ENCODE measurements around the gene NRIP3. TPM values are rescaled to one million over a fixed set of nuclear protein-coding genes. Genes with fewer than 3 reads are reported as not detected.

Gene NRIP3
- total RNA-seq, 1 experiment from 2014 or later = not detected

DNA sequence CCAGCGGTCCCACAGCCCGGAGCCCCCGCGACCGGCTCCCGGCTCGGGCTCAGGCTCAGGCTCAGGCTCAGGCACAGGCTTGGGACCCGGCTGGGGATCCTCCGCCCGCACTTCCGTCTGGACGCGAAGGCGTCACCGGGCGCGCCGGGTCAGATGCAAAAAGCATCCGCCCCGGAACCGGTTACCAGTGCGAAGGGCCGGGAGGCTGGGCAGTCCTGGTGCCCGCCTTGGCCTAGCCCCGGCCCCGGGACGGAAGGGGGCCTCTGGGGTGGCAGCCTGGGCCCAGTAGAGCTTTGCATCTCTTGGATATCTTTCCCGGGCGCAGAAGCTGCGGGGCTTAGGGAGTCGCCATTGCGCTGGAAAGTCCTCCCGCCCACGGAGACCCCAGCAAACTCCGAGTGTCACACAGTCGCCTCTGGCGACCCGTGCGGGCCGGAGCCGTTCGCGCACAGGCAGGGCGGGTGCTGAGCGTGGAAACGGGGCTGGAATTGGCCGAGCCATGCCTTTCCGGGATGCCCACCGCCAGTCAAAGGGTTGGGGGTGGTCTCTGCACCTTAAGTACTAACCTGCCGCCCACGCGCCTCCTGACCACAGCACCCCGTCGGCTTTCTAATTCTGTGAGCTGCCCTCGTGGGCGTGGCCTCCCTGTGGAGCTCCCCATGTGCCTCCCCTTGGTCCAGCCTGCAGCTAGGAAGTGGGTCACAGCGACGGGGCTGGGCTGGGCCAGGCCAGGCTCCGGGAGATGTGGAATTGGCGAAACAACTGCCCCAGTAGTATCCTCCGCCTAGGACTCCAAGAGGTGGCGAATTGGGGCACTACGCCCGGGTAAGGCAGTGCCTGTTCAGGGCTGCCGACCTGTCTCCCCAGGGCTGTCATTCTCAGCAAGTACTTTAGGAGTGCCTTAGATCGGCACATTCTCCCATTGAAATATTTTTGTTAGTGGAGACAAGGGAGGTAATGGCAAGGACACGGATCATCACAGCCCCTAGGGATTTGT, 39.2 kb downstream of the NRIP3 start, which contains the start of gene TMEM9B:
TMEM9B (minus strand) TSS at position 119 of the 997 bp plus-strand sequence. CDS start 129 bp downstream, outside the sequence.
- H3K9ac ChIP-seq (ENCODE audit: low read length) = peak within 1 kb of the TSS; percentile 98
- H3K4me1 ChIP-seq (ENCODE audit: insufficient read depth, low read length) = peaks cover 25% of the 10 kb centered on the region
- no peaks in the 10 kb centered on the region for H3F3A ChIP-seq (ENCODE audit: low read length, unreplicated experiment)
- peak within 1 kb of the TSS; percentile 96 for H2AFZ ChIP-seq (ENCODE audit: low read length)
- ChIA-PET POLR2A (ENCODE audit: unreplicated experiment) (interaction anchor here (0.6 to 1.0 kb wide), 3 partner anchors 38 to 1630 kb away, joined by 3 to 21 read pairs (median 4); no protein-coding TSS in a partner anchor), CTCF (interaction anchor here (0.6 to 1.4 kb wide), 2 partner anchors 542 to 737 kb away, joined by 3 to 4 read pairs; no protein-coding TSS in a partner anchor)
- peak within 1 kb of the TSS; percentile 89 for H3K4me2 ChIP-seq (ENCODE audit: low read length)
- peaks cover 40% of the 10 kb centered on the region for H3K79me2 ChIP-seq (ENCODE audit: low read length)
- BruUV-seq (replicated peaks) = TSS peak; percentile 82
- TF ChIP-seq, protein P1, sequence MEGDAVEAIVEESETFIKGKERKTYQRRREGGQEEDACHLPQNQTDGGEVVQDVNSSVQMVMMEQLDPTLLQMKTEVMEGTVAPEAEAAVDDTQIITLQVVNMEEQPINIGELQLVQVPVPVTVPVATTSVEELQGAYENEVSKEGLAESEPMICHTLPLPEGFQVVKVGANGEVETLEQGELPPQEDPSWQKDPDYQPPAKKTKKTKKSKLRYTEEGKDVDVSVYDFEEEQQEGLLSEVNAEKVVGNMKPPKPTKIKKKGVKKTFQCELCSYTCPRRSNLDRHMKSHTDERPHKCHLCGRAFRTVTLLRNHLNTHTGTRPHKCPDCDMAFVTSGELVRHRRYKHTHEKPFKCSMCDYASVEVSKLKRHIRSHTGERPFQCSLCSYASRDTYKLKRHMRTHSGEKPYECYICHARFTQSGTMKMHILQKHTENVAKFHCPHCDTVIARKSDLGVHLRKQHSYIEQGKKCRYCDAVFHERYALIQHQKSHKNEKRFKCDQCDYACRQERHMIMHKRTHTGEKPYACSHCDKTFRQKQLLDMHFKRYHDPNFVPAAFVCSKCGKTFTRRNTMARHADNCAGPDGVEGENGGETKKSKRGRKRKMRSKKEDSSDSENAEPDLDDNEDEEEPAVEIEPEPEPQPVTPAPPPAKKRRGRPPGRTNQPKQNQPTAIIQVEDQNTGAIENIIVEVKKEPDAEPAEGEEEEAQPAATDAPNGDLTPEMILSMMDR (conservative IDR thresholded peaks at IDR 0.05; ENCODE audit: low read depth, low read length) = no peak
- no peak for TF ChIP-seq EZH2 (IDR thresholded peaks at IDR 0.05; ENCODE audit: low read length, unreplicated experiment)
- TF ChIP-seq EZH2phosphoT487 (IDR thresholded peaks at IDR 0.05; ENCODE audit: borderline replicate concordance, low read length) = no peak
- H3K27me3 ChIP-seq (ENCODE audit: low read length) = no peaks in the 10 kb centered on the region
- intact Hi-C loops (cut with micrococcal nuclease) = loop anchor here (2.0 to 5.0 kb wide), 2 partner anchors 173 to 276 kb away; no protein-coding TSS in a partner anchor
- peak; percentile 87 for ATAC-seq
- peak within 1 kb of the TSS; percentile 89 for H3K27ac ChIP-seq (ENCODE audit: low read length)
- DNase-seq = peak; percentile 90
- H3K9me3 ChIP-seq (ENCODE audit: low read length) = no peaks in the 10 kb centered on the region
- no peaks in the 10 kb centered on the region for H3K36me3 ChIP-seq (ENCODE audit: low read depth, low read length)
- no peaks in the 10 kb centered on the region for H3K9me2 ChIP-seq (replicated peaks; ENCODE audit: low read length)
- no peaks in the 10 kb centered on the region for H4K20me1 ChIP-seq (ENCODE audit: low read length)
- peak within 1 kb of the TSS; percentile 93 for H3K4me3 ChIP-seq (ENCODE audit: low read length)

DNA sequence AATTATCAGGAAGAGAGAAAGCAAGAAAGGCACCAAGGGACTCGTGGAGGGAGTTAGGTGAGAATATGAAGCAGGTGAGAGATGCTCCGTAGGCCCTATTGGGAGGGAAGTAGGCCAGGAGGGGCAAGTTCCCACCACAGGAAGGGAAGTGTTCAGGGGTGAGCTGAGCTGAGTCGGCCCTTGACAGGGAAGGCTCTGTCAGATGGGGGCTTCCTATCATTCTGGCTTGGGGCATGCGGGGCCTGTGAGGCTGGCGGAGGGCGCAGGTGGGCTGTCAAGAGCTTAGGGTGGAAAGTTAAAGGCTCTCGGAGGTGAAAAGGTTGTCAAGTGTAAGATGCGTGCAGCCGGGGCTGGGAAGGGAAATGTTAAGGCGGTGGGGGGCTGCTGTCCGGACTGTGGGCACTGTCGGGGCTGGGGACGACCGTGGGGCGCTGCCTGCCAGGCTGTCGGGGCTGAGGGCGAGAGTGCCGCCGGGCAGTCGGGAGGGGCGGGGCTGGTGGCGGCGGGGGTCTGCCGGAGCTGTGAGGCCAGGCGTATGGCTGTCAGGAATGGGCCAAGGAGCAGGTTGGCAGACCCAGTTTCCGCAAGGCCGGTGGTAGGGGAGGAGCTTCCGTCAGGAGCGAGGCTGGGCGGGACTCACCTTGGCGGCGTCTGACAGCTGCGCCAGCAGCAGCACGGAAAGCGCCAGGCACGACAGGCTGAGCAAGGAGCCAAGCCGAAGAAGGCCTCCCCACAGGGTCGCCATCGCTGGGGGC, 40.1 kb downstream of the NRIP3 start:
- Histone ChIP-seq H3K4me2 (ENCODE audit: low read length) (peak overlapping the region; percentile 89), H3K9ac (ENCODE audit: low read length) (peak overlapping the region; percentile 98), H3K9me3 (ENCODE audit: low read length) (no peaks in the 10 kb centered on the region), H3K79me2 (ENCODE audit: low read length) (peaks cover 48% of the 10 kb centered on the region), H2AFZ (ENCODE audit: low read length) (peak overlapping the region; percentile 96), H3K9me2 (replicated peaks; ENCODE audit: low read length) (no peaks in the 10 kb centered on the region), H3K4me1 (ENCODE audit: insufficient read depth, low read length) (peaks cover 31% of the 10 kb centered on the region), H3K27ac (ENCODE audit: low read length) (peak overlapping the region; percentile 89), H4K20me1 (ENCODE audit: low read length) (no peaks in the 10 kb centered on the region), H3F3A (ENCODE audit: low read length, unreplicated experiment) (no peaks in the 10 kb centered on the region), H3K27me3 (ENCODE audit: low read length) (no peaks in the 10 kb centered on the region), H3K36me3 (ENCODE audit: low read depth, low read length) (no peaks in the 10 kb centered on the region), H3K4me3 (ENCODE audit: low read length) (peak overlapping the region; percentile 93)
- ATAC-seq (peak; percentile 73), DNase-seq (peak; percentile 70)
- intact Hi-C loops (cut with micrococcal nuclease) = loop anchor here (2.0 to 5.0 kb wide), 2 partner anchors 174 to 275 kb away; no protein-coding TSS in a partner anchor
- CTCF ChIA-PET = interaction anchor here (0.6 to 1.4 kb wide), 2 partner anchors 543 to 736 kb away, joined by 3 to 4 read pairs; no protein-coding TSS in a partner anchor
- no TSS peak for BruUV-seq (replicated peaks)
- TF ChIP-seq, protein P1 (conservative IDR thresholded peaks at IDR 0.05; ENCODE audit: low read depth, low read length) = no peak
- TF ChIP-seq EZH2phosphoT487 (IDR thresholded peaks at IDR 0.05; ENCODE audit: borderline replicate concordance, low read length) = no peak
- no peak for TF ChIP-seq EZH2 (IDR thresholded peaks at IDR 0.05; ENCODE audit: low read length, unreplicated experiment)
- POLR2A ChIA-PET (ENCODE audit: unreplicated experiment) = interaction anchor here (0.5 to 1.0 kb wide), 4 partner anchors 50 to 1631 kb away, joined by 3 to 7 read pairs (median 4); no protein-coding TSS in a partner anchor

Data from PC-3 (cell line).